Fibroblast of peridontal ligament (primary cell): ENCODE data around the gene SDC3.
"Not testable (repeated sequence)": the region's sequence is repeated elsewhere in the genome, so short reads cannot be mapped to it uniquely, and the experiment has no call there.

ENCODE experiments used
- DNase-seq: peaks from one replicate; pipeline ENCODE4 v3.0.0-alpha.2; 2010; ENCODE audit errors: extremely low read depth

Gene SDC3

DNA sequence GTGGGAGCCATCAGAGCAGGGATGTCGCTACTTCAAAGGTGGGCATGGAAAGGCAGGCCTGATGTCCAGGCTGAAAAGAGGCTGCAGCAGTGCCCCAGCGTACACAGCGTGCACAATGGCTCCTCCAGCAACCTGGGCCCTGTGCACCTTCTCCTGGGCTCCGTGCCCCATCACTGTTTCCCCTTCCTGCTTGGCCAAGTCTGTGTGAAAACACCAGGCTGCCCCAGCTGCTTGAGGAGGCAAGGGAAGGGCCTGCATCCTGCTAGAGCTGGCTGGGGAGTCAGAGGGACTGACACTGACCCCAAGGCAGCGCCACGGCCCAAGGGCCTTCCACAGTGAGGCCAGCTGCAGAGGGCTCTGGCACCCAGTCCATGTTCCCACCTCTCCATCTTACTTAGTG is 33.4 kb downstream of the SDC3 start:
- no peak for DNase-seq

DNA sequence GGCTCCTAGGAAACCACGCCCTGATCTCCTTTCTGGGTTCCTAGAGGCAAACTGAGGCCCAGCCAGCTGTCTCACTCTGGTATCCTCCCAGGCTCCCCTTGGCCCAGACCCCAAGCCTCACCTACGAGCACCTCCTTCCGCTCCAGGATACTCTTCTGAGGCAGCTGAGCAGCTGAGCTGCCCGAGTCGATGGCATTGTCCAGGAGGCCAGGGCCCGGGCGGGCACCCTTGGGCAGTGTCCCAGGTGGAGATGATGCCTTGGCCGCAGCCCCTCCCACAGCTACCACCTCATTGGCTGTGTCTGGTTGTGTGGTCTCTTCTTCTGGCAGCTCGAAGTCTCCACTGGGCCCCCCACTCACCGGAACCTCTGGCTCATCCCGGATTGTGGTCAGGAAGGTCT is 34.4 kb downstream of the SDC3 start:
- no peak for DNase-seq

DNA sequence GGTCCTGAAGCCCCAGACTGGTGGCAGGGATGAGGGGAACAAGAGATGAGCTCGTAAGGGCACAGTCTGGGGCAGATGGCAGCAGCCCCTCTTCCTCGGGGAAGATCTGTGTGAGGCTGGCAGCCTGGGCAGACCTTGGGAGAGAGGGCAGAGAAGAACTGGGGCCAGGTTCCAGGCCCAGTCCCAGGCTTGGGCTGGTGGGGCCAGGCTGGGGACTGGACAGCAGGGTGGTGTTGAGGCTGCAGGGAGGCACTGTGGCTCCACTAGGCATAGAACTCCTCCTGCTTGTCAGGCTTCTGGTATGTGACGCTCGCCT is 35.7 kb downstream of the SDC3 start:
- DNase-seq: peak; percentile 8

DNA sequence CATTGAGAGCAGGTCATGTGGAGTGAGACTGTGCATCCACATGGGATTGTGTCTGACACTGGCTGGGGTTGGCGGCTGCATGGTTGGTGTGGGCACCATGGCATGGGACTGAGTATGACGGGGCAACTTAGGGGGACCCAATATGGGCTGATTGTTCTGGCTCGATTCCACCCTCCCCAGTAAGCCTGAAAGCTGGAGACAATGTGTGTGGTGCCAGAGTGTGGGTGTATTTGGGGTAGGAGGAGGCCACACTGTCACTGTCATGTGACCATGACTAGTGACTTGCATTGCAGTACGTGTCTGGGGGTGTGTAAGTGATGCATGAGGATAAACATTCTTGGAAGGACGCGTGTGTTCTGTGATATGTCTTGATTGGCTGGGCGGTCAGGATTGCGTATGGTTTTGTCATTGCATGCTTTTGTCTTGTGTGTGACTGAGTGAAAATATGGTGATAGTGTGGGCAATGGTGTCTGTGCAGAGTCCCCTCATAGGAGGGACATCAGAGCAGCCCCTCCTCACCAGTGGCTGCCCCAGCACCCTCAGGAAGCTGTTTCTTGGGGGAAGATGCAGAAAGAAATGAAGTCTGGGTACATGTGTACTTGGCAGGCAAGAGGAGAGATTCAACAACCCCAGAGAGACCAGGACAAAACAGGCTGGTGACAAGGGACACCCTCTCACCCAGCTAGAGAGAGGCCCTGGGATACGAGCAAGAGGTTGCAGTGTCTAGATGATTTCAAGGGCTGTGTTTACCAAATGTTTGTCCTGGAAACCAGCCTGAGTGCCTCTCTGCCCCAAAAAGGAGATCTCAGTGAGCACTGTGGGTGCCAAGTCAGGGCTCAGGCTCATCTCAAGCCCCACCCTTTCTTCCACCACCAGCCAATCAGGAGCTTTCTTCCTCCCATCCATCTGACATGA is 36.3 kb downstream of the SDC3 start:
- no peak for DNase-seq

DNA sequence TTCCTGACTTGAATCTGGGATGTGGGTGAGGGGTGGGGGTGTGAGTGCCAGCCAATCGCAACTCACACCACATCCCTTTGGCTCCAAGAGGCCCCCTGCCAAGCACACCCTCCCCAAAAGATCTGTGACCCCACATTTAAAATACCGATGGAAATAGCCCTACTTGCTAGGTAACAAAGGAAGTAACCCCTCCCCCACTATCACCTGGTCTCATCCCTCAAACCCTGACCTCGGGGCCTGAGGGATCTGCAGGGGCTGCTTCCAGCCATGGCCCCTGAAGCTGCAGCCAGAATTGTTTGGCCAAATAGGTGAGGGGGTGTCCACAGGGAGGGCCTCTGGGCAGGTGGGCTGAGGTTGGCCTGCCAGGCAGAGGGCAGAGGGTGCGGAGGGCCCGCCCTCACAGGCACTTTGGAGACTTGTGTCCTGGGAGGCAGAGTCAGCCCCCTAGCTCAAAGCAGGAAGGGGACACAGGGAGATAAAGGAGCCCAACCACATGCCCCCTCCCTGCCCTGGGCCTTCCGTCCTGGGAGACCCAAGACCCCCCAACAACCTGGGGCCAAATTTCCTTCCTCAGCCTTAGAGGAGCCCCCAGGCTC is 37.2 kb downstream of the SDC3 start:
- no peak for DNase-seq

DNA sequence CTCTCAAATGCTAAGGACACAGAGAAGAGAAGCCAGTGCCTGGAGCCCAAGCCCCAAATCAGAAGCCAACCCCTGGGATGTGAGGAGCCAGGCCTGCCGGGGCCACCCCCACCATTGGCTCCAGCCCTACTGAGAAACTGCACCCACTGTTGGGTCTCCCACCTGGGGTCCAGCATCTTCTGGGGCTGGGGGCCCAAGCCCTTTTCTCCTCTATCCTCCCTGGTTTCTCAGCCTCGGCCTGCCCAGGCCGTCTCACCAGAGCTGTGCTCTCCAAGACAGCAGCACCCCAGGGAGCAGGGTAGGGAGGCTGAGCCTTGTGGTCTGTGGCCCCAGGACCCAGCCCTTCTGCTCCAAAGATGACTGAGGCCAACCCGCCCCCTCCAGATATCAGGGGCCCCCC is 37.9 kb downstream of the SDC3 start:
- DNase-seq: no peak

DNA sequence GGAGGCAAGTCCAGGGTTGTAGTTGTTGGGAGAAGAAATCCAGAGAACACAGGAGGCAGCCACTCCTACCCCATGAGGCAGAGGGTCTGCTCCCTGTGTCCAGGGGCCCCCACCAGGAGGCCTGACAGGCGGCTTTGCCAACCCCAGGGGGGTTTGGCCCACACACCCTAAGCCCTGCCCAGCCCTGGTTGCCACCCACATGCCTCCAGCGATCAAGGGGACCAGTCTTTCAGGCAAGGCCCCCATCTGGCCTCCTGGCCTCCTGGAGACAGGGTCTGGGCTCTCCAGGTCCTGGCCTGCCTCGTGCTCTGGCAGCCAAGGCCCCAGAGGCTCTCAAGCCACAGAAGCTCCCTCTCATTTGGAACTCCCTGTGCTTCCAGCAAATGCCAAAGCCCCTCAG is 38.5 kb downstream of the SDC3 start:
- no peak for DNase-seq

DNA sequence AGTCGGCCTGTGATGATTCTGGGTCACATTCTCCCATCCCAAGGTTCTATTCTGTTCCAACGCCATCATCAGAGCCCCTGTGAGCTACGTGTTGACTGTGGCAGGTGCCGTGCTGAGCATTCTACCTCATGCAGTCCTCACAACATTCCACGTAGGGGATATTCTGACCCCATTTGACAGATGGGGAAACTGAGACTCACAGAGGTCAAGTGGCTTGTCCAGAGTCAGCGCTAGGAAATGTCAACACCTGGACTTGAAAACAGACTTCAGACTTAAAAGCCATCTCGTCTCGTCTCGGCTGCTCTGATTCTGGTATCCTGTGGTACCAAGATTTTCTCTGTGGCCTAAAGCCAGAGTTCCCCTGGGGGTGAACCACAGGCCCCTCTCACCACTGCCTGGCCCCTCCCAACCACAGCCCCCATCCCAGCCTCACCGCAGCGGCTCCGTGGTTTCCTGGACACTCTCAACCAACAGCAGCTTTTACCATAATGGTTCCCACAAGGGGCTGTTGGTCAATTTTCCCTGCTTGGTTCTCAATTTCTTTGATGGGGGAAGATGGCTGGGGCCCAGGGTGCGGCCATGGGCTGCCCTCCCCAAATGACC is 39.6 kb downstream of the SDC3 start:
- no peak for DNase-seq

DNA sequence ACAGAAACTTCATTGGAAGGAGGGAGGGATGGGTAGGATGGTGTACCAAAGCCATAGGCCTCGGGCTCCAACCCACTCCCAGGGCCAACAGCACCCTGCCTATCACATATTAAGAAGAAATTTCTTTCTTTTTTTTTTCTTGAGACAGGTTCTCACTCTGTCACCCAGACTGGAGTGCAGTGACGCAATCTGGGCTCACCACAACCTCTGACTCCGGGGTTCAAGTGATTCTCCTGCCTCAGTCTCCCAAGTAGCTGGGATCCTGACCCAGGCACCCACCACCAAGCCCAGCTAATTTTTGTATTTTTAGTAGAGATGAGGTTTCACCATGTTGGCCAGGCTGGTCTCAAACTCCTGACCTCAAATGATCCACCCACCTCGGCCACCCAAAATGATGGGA is 40.5 kb downstream of the SDC3 start:
- DNase-seq: not testable (repeated sequence)

DNA sequence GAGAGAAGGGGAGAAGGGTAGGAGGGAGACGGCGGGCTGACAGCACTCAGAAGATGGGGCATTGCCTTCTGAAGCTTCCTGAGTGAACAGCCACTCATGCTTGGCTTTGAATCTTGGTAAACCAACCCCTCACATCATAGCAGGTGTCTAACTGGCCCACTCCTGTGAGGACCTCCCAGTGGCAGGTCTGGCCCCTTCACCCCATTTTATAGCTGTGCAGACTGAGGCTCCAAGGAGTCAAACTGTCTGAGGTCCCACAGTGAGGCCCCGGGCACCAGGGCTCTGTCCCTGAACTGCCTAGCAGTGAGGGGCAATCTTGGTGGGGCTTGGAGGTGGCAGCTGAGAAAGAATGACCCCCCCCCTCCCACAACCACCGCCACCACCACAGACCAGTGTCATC is 41.0 kb downstream of the SDC3 start:
- DNase-seq: no peak

DNA sequence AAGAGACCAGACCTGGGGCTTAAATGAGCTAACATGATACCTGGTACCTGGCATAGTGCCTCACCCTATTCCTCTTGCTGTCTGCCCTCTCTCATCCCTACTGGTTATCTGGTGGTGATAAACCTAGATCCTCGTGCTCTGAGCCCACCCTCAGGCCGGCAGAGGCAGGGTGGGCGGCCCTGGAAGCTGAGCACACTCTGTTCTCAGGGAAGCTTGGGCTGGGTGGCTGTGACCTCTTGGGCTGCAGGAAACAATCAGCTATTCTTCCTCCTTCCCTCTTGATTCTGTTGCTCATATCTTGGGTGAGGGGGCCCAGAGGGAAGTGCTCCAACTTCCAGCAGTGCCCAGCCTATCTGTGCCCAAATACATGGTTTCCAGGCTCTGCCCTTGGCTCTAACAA is 42.0 kb downstream of the SDC3 start:
- DNase-seq: no peak

DNA sequence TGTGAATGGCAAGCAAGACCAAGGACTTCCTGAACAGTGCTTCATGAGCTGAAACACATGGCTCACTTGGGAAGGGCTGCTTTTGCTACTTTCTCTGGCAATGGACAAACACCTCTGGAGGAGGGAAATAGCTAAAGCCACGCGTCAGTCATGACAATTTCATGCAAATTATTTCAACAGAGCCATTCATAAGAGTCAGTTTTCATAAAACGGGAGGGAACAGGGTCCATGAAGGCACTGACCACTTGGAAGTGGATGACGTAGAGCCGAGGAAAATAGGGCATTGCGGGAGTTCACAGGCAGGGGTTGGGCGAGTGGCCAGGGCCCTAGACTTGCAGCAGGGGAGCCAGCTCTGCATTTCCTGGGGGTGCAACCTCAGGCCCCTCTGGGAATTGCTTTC is 43.9 kb downstream of the SDC3 start:
- DNase-seq: no peak

DNA sequence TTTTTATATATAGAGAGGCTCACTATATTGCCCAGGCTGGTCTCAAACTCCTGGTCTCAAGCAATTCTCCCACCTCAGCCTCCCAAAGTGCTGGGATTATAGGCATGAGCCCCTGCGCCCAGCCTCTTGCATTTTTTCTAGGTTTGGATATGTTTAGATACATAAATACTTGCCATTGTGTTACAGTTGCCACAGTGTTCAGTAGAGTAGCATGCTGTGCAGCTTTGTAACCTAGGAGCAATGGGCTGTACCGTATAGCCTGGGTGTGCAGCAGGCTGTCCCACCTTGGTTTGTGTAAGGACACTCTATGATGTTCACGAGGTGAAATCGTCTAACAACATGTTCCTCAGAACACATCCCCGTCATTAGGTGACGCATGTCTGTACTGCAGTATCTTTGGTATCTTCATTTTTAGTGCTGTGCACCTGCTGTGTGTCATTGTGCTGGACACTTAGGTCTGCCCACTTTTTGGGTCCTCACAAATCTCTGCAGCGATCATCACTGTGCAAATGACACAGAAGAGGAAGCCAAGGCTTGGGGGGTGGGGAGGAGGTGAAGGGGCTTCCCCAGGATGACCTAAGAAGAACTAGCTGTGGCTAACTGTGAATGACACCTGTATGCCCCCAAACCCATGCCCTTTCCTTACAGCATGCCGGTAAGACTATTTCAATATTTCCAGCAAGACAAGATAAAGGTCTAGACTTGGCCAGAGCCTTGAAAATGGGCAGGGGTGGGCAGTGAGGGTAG is 44.5 kb downstream of the SDC3 start:
- no peak for DNase-seq

DNA sequence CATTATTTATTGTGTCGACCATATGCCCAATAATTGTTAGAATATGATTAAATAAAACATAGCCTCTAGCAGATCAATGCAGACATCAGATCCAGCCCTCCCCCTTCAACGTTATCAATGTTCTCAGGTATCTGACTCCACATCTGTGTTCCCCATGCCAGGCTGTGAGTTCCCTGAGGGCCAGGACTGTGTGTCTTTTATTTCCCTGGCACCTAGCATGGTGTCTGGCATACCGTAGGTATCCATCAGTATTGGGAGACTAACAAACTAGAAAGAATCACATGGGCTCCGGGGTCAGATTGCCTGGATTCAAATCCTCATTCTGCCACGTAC is 48.3 kb downstream of the SDC3 start:
- DNase-seq: no peak

DNA sequence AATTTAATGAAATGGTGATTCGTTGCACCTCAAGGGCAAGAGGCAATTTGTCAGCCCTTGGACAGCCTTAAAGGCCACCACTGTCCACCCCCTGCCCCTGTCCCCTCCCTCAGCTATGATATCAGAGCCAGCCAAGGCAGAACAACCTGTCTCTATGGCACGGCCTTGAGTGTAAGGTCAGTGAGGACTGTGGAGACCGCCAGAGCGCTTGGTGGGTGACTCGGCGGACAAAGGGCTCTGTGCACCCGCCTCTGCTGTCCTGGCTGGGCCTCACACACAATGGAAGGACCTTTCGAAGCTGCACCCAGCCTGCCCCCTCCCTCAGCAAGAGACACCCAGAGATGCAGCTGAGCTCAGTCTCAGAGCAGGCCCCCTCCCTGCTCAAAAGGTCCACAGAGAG is 50.6 kb downstream of the SDC3 start:
- no peak for DNase-seq

DNA sequence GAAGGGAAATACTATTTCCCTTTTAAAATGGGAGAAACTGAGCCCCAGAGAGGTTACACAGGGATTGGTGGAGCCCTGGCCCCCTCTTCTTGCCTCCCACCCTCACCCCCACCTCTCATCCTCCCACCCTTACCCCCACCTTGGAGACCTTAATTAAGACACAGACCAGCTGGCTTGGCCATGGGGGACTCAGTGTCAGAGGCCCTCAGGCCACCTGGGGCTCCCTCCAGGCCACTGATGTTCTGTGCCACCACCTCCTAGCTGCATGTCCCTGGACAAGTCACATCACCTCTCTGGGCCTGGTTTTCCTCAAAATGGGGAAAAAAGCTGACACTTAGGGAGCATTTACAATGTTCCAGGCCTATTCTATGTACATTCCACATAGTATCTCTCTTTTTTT is 51.5 kb downstream of the SDC3 start:
- no peak for DNase-seq

DNA sequence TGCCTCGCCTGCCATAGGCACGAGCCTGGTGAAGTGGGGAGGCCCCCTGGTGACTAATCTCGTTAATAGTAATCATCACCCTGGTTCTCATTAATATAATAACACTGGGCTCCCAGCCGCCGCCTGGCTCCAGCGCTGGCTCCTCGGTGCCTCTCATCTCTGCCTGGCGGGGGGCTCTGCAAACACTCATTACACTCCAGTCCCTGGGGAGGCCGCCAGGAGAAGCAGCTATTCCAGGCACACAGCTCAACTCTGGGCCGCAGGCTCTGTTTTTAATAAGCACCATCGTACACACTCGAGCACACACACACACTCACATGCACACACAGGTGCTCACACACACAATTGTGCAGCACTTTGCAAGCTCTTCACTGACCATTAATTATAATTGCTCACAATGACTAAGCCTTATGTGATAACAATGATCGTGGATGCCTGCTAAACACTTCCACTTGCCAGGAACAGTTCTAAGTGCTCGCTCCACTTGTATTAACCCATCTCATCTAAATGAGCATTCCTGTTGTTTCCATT is 52.2 kb downstream of the SDC3 start:
- DNase-seq: no peak

DNA sequence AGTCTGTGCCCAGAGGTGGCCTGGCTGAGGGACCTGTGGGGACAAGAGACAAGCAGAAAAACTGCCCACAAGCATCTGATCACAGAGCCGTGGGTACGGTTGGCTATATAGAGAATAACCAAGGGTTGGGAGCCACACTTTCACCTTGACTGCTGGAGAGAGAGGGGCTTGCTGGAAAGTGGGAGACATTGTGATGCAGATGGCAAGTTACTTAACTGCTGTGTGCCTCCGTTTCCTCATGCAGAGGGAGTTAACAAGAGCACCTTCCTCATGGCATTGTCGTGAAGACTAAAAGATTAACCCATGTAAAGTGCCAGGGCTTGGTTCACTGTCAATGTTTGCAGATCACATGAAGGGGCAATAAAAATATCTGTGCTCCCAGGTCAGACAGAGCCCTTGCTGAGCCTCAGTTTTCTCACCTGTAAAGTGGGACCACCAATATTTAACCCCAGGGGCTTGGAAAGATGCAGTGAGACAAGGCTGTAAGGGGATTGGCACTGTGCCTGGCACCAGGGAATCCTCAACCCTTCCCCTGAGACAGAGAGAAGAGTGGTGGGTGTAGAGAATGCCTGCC is 52.8 kb downstream of the SDC3 start:
- no peak for DNase-seq

DNA sequence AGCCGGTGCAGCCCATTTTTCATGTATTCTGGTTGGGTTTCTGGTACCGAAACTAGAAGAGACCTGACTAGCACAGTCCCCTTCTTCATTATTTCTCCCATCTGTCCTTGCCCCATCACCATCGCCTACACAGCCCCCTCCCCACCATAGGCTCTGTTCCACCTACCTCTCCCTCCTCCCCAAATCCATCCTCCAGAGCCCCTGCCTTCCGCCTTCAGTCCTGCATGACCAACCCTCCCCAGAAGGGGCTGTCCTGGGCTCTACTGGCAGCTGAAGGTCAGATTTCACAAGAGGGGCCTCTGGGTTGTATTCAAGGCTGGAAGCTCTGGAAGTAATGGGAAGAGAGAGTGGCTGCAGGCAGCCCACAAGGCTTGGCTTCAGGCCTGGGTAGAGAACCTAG is 55.2 kb downstream of the SDC3 start:
- DNase-seq: no peak

DNA sequence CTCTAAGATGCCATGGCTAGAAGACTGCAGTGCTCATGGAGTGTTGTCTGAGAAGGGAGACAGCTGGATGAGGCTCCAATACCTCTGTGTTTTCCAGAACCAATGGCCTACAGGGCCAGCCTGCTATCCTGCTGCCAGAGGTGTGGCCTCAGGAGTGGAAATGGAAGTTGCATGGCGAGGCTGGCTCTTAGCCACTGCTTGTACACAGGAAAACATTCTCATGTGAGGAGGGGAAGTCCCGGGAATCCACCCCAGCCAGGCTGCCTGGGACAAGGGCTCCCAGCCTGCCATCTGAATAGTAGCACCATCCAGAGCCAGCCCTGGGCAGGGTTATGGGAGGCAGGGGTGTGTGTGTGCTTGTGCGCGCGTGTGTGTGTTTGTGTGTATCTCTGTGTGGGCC is 56.5 kb downstream of the SDC3 start:
- no peak for DNase-seq

DNA sequence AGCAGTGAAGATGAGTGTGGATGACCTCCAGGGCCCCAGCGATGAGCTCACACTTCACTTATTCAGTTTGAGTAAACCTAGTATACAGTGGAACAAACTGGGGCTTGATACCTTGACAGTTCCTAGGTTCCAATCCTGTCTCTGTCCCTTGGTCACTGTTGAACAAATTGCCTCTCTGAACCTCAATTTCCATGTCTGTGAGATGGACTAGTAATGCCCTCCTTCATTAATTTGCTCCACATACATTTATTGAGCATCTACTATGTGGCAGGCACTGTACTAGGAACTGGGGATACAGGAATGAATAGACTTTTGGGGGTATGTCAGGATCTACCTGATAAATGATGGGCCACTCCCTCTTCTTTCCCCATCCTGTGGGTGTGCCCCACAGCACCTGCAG is 57.3 kb downstream of the SDC3 start:
- DNase-seq: no peak

DNA sequence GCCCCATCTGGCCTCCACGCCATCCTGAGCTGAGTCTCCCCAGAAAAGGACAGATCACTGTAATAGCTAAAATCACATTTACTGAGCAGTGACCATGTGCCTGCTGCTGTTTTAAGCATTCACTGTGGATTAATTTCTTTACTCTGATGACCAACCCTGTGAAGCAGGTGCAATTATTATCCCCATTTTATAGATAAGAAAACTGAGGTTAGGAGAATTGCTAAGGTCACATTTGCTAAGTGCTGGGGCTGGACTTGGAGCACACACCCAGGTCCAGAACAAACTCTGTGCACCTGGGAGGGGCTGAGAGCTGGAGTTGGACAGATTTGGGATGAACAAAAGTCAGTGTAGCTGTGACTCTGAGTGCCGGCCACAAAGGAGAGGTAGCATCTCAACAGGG is 58.0 kb downstream of the SDC3 start:
- no peak for DNase-seq
